IMR-90 (cell line): Measurements from ENCODE around the gene RINT1.

Experiments
- CEBPB ChIP-seq: IDR thresholded peaks from 2 replicates; pipeline ENCODE4 v1.6.1; 2012; ENCODE audit warnings: low read depth, low read length, improper control_type of control experiment
- CTCF ChIP-seq: conservative IDR thresholded peaks from 2 replicates; pipeline ENCODE4 v1.5.1; 2012; ENCODE audit warnings: mild to moderate bottlenecking, low read depth, low read length, improper control_type of control experiment
- MAFK ChIP-seq: IDR thresholded peaks from 2 replicates; pipeline ENCODE4 v1.6.1; 2012; ENCODE audit warnings: low read depth, low read length, improper control_type of control experiment
- POLR2A ChIP-seq: IDR thresholded peaks from 2 replicates; pipeline ENCODE4 v1.6.1; 2012; ENCODE audit warnings: mild to moderate bottlenecking, low read depth, low read length
- RFX5 ChIP-seq: IDR thresholded peaks from 2 replicates; pipeline ENCODE4 v1.8.0; 2012; ENCODE audit warnings: low read depth, mild to moderate bottlenecking, low read length, moderate library complexity
- SMC3 ChIP-seq: fragments of 150-350 bp; IDR thresholded peaks from 2 replicates; pipeline ENCODE4 v1.6.1; 2016; ENCODE audit warnings: low read depth, mild to moderate bottlenecking, antibody characterized with exemption, low read length, moderate library complexity

GRCh38 chr7:105496521-105496920 is 35.5 kb upstream of the RINT1 start:
- TF ChIP-seq MAFK, result no peak
- TF ChIP-seq CTCF, result no peak
- TF ChIP-seq SMC3, result no peak
- no peak for TF ChIP-seq CEBPB
- no peak for TF ChIP-seq POLR2A
- no peak for TF ChIP-seq RFX5
